ENCODE data around the gene NANP. TPM values are rescaled to one million over a fixed set of nuclear protein-coding genes. Genes with fewer than 3 reads are reported as not detected.

Gene NANP
- total RNA-seq, 1 experiment from 2014 or later, result 7.1 TPM

DNA sequence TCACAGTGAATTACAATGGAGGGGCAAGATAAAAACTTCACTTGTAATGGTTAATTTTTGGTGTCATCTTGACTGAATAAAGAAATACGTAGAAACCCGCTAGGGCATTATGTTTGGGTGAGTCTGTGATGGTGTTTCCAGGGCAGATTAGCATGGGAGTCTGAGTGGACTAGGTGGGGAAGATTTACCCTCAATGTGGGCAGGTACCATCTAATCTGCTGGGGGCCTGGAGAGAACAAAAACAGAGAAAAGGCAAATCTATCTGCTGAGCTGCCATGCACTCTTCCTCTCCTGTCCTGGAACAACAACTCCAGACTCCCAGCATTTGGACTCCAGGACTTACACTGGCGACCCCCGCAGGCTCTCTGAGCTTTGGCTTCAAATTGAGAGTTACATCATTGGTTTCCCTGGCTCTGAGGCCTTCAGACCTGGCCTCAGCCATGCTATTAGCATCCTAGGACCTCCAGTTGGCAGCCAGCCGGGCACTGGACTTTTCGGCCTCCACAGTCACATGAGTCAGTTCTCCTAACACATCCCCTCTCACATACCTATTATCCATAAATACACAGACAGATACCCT lies 58.1 kb downstream of the NANP start:
- H3K27me3 Mint-ChIP-seq (ENCODE audit: low read depth), result no peaks in the 10 kb centered on the region
- H3K4me1 ChIP-seq (ENCODE audit: insufficient read depth, low read length), result no peaks in the 10 kb centered on the region
- no peak overlapping the region for H3K9ac ChIP-seq (ENCODE audit: extremely low read depth, insufficient read length, low read length)
- H3K4me1 Mint-ChIP-seq, result peaks cover 21 to 37% of the 10 kb centered on the region in 2 experiments
- H3K4ac ChIP-seq (ENCODE audit: low read depth, low read length), result no peak overlapping the region
- peaks cover 15 to 18% of the 10 kb centered on the region in 2 experiments for H3K9me3 Mint-ChIP-seq
- WGBS (ENCODE audit: extremely low coverage, insufficient read length, low lambda C conversion rate), result no CpG with 5 or more reads among the region's 6 CpGs
- peaks cover 27 to 35% (median 32%) of the 10 kb centered on the region in 3 experiments for H3K36me3 Mint-ChIP-seq (ENCODE audit: insufficient read depth in 1 of 3, low read depth in 3 of 3)
- H3K27ac ChIP-seq (ENCODE audit: insufficient read length, low read depth, low read length), result no peak overlapping the region
- no peak overlapping the region for H2BK15ac ChIP-seq (ENCODE audit: low read depth, low read length)
- no peak overlapping the region for H2BK12ac ChIP-seq (ENCODE audit: insufficient read length, low read depth, low read length)
- H3K56ac ChIP-seq (ENCODE audit: insufficient read length, low read depth, low read length), result no peak overlapping the region
- no peak overlapping the region for H2AFZ ChIP-seq (ENCODE audit: low read length)
- no peak overlapping the region for H2BK120ac ChIP-seq (ENCODE audit: low read depth, low read length, poor library complexity, severe bottlenecking)
- H4K8ac ChIP-seq (replicated peaks; ENCODE audit: insufficient read length, low read depth, low read length), result no peak overlapping the region
- no peak overlapping the region for H2BK20ac ChIP-seq (ENCODE audit: low read depth, low read length, poor library complexity, severe bottlenecking)
- no peak overlapping the region for H3K23ac ChIP-seq (ENCODE audit: insufficient read length, low read depth, low read length)
- TF ChIP-seq, protein P1, sequence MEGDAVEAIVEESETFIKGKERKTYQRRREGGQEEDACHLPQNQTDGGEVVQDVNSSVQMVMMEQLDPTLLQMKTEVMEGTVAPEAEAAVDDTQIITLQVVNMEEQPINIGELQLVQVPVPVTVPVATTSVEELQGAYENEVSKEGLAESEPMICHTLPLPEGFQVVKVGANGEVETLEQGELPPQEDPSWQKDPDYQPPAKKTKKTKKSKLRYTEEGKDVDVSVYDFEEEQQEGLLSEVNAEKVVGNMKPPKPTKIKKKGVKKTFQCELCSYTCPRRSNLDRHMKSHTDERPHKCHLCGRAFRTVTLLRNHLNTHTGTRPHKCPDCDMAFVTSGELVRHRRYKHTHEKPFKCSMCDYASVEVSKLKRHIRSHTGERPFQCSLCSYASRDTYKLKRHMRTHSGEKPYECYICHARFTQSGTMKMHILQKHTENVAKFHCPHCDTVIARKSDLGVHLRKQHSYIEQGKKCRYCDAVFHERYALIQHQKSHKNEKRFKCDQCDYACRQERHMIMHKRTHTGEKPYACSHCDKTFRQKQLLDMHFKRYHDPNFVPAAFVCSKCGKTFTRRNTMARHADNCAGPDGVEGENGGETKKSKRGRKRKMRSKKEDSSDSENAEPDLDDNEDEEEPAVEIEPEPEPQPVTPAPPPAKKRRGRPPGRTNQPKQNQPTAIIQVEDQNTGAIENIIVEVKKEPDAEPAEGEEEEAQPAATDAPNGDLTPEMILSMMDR (conservative IDR thresholded peaks at IDR 0.05), result peak; percentile 25; the same call in 1 of the 3 replicates
- H3K79me1 ChIP-seq (ENCODE audit: insufficient read depth, low read depth, low read length, poor library complexity, severe bottlenecking), result peaks cover 3% of the 10 kb centered on the region
- no peaks in the 10 kb centered on the region for H3K23me2 ChIP-seq (ENCODE audit: insufficient read length, low read depth, low read length, poor library complexity, severe bottlenecking)
- peak overlapping the region; percentile 44 to 86 (median 80); a peak in 6 of 7 replicates for H3K27ac Mint-ChIP-seq
- H3K4me3 Mint-ChIP-seq, result no peak overlapping the region
- no peak overlapping the region for H3K14ac ChIP-seq (ENCODE audit: insufficient read depth, low read length)
- H2BK5ac ChIP-seq (ENCODE audit: insufficient read length, low read length), result no peak overlapping the region
- no peaks in the 10 kb centered on the region for H3K9me3 ChIP-seq (ENCODE audit: control insufficient read depth, low read depth, low read length)
- H3K27me3 ChIP-seq (ENCODE audit: insufficient read depth, low read length), result no peaks in the 10 kb centered on the region
- no peak overlapping the region for H3K18ac ChIP-seq (ENCODE audit: insufficient read length, low read depth, low read length)
- H4K5ac ChIP-seq (ENCODE audit: insufficient read length, low read depth, low read length), result no peak overlapping the region
- no peak overlapping the region for H3K4me2 ChIP-seq (ENCODE audit: insufficient read depth, insufficient read length, low read length)
- H4K20me1 ChIP-seq (ENCODE audit: control insufficient read depth, insufficient read depth, insufficient read length), result peaks cover 2% of the 10 kb centered on the region
- DNase-seq, result no peak
- no peak overlapping the region for H2AK5ac ChIP-seq (ENCODE audit: insufficient read length, low read length)
- no peak overlapping the region for H4K91ac ChIP-seq (ENCODE audit: insufficient read length, low read depth, low read length)
- H3K79me2 ChIP-seq (ENCODE audit: insufficient read depth, low read length), result peaks cover 16% of the 10 kb centered on the region; the same call in 1 of the 2 replicates
- H3T11ph ChIP-seq (ENCODE audit: low read length), result no peak overlapping the region
